ENCODE measurements around the gene DCDC2C.
"Not testable (repeated sequence)": the region's sequence is repeated elsewhere in the genome, so short reads cannot be mapped to it uniquely, and the experiment has no call there.

The DCDC2C gene

GRCh38 chr2:3778851-3779495 lies 75.6 kb downstream of the DCDC2C start:
- DNase-seq: no peak

DNA sequence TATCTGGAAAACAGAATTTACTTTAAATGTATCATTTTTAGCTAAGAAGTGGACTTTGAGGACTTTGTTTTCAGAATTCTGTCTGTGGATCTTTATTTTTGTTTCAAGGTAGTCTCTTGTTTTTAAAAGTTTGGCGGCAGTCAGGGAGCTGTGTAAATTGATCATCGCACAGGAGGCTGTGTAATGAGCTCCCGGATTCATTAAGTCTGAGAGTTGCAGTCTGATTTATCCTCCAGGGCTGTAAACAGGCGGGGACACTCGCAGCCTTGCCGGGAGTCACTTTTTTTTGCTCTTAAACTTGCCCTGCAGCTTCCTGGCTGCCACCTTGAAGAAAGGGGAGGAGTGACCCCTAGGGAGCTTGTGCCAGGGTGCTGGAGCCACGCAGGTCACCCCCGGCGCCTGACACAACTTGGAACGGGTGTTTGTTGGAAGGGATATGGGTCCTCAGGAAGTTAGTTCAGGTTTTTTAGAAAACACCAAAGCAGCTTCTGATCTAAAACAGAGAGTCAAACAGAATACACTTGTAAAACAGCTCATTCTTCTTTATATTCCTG lies 76.2 kb downstream of the DCDC2C start:
- no peak for DNase-seq

DNA sequence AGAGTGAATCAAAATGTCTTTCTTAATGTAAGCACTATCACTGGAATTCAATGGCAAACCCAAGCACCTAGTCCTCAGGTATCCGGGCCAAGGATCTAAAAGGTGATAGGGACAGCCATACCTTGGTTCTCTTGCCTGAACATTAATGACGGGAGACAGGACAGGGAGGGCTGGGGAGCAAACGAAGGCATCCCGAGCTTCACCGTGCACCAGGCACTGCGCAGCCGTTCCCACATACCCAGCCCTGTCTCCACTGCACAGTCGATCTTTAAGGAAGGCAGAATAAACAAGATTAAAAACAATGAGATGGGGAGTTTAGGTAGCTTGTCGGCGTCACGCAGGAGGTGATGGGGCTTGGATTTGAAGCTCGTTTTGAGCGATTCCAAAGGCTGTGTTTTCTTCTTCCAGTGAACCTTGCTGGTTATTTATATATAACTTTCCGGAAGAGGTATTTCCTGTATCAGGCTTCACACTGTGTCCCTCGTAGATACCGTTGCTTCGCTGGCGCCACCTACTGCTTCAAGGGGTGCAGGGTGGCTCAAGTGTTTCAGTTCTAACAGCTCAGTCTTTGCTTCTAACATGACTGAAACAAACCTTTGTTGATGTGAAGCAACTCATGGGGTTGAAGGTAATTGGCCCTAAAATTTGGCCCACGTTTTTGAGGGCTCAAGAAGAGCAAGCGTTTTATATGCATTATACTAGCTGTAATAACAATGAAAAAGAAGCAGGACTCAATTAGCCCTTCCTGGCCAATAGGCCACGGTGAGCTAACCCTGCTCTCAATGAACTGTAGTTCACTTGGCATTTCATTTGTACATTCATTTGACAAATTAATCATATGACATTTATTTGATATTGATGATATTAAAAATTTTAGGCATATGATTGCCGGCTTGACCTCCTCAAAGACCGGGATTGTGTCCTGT lies 77.4 kb downstream of the DCDC2C start:
- peak; percentile 35 for DNase-seq

DNA sequence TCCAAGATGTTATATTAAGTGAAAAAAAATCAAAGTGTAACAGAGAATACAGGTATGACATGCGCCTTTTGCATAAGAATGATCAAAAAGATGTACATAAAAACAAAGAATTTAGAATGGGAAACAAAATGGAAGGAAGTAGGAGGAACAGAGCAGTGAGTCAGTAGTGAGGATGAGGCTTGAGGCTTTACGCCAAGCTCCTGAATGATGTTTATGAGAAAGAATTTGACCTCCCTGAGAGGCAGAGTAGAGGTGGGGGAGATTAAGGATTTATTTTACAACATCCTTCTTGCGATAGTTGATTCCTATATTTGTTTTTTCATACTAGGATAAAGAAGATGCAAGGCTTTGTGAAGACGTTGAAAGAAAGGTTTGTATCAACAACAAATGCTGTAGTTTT lies 81.4 kb downstream of the DCDC2C start:
- no peak for DNase-seq

- no peak for DNase-seq
Measured at GRCh38 chr2:3785220-3785889, 82.0 kb downstream of the DCDC2C start.

- DNase-seq: no peak
Measured at GRCh38 chr2:3785890-3786273, 82.5 kb downstream of the DCDC2C start.

DNA sequence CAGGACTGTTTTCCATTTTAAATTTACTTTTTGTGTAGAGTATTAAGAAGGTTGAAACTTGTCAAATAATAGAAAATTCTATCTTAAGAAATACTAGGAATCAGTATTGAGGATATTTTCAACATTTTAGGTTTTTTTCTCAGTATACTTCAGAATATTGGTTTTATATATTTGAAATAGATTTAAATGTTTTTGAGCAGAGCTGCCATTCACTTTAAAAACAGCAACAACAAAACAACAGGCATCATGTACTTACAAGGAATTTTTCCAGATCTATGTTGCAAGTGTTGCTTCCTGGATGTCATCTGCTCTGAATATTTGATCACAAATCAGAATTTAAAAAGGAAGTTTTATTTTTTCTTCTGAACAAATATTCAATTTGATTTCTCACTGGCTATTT lies 84.4 kb downstream of the DCDC2C start:
- DNase-seq: no peak

DNA sequence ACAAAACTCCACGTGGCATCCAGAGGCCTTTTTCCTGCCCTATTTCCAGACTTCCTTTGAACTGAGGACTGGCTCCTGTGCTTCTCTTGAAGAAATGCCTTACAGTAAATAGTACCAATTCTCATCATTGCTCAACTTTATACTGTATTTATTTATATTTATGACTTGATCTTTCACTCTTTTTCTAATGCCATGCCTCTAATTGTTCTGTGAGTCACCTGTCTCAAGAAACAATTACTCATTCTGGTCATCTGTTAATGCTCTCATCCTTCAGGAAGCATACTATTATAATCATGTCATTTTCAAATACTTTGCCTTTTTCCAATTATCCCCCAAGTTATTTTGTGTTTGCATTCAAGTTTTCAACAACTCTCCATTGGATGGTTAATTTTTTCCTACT lies 85.9 kb downstream of the DCDC2C start:
- DNase-seq: no peak

- no peak for DNase-seq
Measured at GRCh38 chr2:3793249-3793648, 89.9 kb downstream of the DCDC2C start.

DNA sequence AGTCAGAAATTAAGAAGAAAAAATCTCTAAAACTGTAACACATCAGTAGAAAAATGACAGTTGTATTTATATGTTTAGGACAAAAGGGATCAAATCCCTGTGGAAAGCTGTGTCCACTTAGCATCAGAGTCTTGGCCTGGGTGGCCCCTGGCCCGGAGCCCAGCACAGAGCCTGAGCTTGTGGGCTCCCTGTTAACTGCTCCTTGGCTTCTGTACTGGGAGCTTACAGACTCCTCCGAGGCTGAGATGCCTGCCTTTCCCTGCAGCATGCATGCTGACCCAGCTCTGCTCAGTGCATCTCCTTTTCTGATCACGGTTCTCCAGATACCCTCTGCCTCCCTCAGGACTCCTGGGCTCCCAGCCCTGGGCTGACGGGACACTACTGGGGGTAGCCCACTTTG lies 98.1 kb downstream of the DCDC2C start:
- DNase-seq: no peak

DNA sequence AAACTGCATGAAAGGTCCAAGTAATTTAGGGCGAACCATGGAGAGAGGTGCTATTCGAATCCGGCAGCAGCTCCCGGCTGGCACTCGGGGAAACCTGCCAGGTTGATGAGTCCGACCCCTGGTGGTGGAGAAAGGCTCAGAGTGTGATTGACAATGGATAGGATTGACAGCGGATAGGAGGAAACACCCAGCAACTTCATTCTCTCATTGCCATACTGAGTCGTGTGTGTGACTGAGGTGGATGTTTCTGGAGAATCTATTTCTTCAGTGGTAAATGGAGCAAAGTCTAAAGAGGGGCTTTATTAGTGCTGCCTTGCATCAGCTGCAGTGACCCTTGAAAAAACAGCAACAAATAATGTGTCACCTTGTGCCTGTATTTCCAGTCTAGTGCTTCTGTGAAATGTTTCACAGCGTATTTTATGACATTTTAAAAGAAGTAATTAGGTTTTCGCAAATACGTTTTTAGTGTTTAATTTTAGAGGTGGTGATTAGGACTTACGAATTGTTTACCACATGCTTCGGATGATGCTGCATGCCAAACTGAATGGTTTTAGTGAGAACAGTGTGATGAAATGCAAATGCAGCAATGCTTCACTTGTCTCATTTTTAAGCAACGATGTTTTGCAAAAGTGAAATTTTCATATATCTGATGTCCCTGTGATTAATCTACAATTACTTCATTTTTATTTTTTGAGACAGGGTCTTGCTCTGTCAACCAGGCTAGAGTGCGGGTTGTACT lies 102.0 kb downstream of the DCDC2C start:
- no peak for DNase-seq

DNA sequence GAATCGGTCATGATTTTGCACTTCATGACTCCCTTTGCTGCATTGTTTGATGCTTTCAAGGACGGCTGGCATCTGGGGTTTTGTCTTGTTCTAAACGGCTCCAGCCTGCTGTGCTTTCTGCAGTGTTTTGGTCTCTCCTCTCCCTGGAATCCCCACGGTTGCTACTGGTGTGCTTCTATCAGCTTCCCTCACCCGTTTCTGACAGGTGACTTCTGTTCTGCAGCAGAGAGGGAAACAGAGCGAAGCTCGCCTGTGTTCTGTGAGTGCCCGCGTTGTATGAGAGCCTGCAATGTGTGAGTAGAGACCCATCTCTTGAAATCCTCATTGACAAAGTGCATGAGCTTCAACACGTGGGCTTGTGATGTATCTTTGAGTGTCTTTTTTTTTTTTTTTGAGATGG lies 102.8 kb downstream of the DCDC2C start:
- no peak for DNase-seq

DNA sequence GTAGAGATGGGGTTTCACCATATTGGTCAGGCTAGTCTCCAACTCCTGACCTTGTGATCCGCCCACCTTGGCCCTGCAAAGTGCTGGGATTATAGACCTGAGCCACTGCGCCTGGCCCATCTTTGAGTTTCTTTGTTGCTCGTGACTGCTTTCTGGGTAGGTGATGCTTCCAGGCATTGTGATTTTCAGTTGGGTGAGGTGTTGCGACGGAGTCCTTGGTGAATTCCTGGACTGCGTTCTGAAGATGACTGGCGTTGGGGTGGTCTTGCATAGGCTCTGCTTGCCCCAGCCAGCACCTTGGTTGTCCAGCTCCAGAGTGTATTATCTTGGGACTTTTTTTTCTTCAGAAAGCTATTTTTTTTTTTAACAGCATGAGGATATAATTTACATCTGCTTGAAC lies 103.4 kb downstream of the DCDC2C start:
- no peak for DNase-seq

DNA sequence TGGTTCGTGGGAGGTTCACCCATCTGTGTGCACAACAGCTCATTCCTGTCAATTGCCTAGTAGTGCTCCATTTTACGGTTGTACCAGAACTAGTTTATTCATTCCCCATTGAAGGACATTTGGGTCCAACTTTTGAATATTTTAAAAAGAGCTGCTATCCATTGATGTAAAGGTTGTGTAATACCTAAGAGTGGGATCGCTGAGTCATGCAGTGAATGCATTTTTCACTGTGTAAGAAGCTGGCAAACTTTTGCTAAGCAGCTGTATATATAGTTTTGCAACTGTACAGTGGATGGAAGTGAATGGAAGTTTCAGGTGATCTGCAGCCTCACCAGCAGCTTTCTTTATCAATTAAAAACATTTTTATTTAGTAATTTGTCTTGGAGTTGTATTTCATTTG lies 104.5 kb downstream of the DCDC2C start:
- DNase-seq: no peak

- no peak for DNase-seq
Measured at GRCh38 chr2:3814706-3815245, 111.4 kb downstream of the DCDC2C start.

DNA sequence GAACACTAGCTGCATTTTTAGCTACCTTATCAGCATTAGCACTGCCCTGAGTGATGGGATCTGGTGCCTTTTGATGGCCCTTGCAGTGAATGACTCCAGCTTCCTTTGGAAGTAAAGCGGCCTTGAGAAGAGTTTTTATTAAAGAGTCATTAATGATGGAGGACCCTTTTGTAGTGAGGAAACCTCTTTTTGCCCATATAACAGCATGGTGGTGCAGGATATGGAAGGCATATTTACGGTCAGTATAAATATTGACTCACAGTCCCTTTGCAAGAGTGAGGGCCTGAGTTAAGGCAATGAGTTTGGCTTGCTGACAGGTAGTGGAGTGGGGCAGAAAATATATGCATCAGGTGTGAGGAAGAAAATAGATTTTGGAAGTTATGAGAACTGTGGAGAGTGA lies 113.8 kb downstream of the DCDC2C start:
- not testable (repeated sequence) for DNase-seq

DNA sequence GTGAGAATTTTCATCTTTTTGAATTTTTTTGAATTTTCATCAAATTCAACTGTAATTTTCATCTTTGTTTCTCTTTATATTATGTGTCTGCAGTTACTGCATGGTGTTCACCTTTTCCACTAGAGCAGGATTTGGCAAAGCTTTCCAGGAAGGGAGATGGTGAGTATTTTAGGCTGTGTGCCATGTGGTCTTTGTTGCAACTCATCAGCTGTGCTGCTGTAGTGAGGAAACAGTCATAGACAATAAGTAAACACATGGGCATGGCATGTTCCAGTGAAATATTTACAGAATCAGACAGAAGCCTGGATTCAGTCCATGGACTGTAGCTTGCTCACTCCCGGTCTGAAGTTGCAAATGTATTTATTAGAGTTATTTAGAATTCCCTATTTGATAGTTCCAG lies 120.4 kb downstream of the DCDC2C start:
- DNase-seq: no peak

- no peak for DNase-seq
Measured at GRCh38 chr2:3827673-3828575, 124.5 kb downstream of the DCDC2C start.

GRCh38 chr2:3830796-3831195 lies 127.4 kb downstream of the DCDC2C start:
- no peak for DNase-seq

DNA sequence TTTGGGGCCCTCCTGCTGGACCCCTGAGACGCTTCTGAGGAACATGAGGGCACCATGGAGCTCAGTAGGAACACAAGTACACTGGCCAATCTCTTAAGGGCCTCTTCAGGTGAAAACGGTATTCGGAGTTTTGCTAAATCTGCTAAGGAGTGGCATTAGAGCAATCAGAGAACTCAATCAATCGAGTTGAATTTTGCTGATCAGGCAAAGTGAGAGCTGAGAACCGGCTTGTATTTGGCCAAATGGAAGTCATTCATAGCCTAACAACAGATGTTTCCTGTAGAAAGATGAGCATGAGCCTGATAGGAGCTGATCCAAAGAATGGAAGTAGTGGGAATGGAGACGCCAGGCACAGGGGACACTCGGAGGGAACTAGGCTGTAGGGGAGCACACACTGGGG lies 133.7 kb downstream of the DCDC2C start:
- no peak for DNase-seq

GRCh38 chr2:3838348-3838747 lies 135.0 kb downstream of the DCDC2C start:
- DNase-seq: no peak

DNA sequence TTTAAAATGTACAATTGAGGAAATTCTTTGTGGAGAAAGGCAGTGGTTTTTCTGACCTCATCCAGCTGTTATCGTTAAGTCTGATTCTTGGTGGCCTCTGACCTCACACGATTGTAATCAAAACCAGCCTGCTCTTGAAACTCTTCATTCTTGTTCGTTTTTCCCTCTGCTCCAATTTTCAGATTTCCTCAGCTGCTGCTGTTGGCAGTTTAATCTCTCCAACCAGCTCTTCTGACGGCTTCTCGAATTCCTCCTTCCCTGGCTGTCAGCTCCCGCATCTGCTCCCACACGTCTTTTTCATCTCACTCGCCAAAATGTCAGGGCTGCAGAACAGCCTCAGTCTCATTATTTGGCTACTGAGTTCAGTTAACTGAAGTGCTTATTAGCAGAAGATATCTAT lies 136.1 kb downstream of the DCDC2C start:
- no peak for DNase-seq
